SIG-M5 treated with dmso at 0.1 percent for 504 hours (cell line): Measurements from ENCODE around the gene PTPN23.
"Not testable (repeated sequence)": the region's sequence is repeated elsewhere in the genome, so short reads cannot be mapped to it uniquely, and the experiment has no call there.

Experiments used
- DNase-seq: peaks from one replicate; lab custom pipeline; 2025; ENCODE audit not compliant: unreplicated experiment; lab: John Stamatoyannopoulos, UW

Gene PTPN23, protein sequence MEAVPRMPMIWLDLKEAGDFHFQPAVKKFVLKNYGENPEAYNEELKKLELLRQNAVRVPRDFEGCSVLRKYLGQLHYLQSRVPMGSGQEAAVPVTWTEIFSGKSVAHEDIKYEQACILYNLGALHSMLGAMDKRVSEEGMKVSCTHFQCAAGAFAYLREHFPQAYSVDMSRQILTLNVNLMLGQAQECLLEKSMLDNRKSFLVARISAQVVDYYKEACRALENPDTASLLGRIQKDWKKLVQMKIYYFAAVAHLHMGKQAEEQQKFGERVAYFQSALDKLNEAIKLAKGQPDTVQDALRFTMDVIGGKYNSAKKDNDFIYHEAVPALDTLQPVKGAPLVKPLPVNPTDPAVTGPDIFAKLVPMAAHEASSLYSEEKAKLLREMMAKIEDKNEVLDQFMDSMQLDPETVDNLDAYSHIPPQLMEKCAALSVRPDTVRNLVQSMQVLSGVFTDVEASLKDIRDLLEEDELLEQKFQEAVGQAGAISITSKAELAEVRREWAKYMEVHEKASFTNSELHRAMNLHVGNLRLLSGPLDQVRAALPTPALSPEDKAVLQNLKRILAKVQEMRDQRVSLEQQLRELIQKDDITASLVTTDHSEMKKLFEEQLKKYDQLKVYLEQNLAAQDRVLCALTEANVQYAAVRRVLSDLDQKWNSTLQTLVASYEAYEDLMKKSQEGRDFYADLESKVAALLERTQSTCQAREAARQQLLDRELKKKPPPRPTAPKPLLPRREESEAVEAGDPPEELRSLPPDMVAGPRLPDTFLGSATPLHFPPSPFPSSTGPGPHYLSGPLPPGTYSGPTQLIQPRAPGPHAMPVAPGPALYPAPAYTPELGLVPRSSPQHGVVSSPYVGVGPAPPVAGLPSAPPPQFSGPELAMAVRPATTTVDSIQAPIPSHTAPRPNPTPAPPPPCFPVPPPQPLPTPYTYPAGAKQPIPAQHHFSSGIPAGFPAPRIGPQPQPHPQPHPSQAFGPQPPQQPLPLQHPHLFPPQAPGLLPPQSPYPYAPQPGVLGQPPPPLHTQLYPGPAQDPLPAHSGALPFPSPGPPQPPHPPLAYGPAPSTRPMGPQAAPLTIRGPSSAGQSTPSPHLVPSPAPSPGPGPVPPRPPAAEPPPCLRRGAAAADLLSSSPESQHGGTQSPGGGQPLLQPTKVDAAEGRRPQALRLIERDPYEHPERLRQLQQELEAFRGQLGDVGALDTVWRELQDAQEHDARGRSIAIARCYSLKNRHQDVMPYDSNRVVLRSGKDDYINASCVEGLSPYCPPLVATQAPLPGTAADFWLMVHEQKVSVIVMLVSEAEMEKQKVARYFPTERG (N-terminal part only)

DNA sequence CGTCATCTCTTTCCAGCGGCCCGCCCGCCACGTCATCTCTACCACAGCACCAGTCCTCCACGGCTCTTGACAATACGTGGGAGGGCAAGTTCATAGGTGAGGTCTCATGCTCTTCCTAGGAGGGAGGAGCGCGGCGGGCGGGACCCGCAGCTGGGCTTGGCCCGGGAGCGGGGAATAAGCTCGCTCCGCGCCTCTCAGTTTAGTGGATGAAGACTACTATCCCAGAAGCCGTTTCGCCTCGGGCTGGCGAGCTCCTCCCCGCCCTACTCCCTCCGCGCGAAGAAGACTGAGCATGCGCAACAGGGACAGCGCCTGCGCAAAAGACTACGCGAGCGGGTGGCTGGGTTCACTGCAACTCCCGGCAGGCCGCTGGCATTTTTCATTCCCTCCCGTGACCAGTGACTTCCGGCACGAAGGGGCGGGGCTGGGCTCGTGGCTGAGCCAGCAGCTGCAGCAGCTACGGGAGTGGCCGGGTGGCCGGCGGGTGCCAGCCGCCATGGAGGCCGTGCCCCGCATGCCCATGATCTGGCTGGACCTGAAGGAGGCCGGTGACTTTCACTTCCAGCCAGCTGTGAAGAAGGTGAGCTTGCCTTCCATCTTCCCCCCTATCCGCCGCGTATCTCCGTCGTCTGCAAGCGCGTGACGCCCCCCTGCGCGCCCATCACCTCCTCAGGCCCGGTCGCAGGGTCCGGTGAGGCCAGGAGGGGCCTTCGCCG lies at the start of gene PTPN23:
Gene PTPN23, plus strand, starts transcription at position 421 of the 716 bp plus-strand sequence. Its CDS starts 76 bp downstream, at position 497.
- peak; percentile 98 for DNase-seq

DNA sequence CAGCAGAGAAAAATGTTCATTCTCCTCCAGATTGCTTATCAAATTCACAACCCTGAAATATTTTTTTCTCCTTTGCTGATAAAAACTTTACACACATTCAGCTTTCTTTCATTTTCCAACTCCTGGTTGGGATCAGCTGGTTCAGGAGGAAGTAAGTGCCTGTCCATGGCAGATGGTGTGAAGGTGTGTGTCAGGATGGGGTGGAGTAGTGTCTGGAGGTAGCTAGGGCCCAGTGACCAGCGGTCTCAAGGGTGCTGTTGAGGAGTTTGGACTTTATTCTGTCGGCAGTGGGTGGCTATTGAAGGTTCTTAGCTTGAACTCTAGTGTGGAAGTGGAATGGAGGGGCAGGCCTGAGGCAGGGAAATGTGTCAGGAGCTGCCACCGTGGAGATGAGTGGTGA lies 46.9 kb upstream of the PTPN23 start:
- no peak for DNase-seq

DNA sequence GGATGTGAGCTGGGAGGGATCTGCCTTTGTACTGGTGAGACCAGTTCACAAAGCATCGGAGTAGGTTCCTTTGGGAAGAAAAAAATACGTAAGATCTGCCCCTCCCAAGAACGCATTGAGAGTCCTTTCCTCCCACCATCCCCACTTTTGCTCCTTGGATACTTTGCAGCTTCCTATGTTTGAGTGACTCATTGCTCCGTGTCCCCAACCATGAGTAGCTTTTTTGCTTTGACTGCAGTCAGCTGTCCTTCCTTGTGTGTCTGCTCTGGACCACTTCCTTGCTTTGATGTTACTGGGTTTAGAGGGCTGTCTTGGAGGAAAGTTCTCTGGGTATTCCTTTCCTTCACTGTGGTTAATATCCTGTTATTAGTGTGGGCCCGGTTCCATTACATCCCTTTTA lies 43.2 kb upstream of the PTPN23 start:
- DNase-seq = no peak

DNA sequence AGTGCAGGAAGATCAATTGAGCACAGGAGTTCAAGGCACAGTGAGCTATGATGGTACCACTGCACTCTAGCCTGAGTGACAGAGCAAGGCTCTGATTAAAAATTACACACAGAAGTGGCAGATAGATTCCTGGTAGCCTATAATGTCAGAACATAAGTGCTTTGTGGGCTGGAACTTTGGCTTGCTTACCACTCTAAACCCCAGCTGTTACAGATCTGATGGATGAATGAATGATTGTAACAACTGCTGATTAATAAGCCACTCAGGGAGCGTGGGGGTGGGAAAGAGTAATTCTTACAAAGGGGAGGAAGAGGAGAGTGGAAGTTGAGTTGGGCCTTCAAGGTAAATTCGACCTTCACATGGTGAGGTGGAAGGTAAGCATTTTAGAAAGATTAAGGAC lies 40.9 kb upstream of the PTPN23 start:
- DNase-seq = no peak

DNA sequence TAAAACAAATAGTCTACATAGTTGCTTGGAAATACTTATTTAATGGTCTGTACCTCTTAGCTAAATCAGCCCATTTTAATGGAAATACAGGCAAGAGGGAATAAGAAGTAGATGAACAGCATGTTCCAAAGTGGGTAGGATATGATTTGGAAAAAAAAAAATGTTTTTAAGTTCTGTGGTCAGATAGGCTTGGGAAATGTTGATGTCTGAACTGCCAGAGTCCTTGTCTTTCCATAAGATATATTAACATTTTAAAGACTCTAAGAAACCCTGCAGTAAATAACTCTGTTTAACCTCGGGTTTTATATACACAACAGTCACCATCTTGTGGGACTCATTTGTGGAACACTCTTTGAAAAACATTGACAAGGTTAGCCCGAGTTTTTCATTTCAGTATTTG lies 40.0 kb upstream of the PTPN23 start:
- no peak for DNase-seq

DNA sequence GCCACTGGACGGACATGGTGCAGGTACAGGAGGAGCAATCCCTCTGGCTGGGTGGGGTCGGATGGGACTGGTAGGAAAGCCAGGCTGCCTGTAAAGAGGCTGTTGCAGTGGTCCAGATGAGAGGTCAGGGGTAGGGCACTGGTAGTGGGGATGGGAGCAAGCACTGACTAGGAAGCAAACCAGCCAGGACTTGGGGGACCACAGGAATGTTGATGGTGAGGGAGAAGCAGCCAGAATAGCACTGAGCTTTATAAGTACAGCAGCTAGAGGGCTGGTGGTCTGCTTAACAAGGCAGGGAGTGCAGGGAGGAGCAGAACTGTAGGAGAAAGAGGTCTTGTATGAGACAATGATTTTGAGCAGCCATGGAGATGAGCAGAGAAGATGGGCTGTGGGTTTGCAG lies 38.7 kb upstream of the PTPN23 start:
- no peak for DNase-seq

DNA sequence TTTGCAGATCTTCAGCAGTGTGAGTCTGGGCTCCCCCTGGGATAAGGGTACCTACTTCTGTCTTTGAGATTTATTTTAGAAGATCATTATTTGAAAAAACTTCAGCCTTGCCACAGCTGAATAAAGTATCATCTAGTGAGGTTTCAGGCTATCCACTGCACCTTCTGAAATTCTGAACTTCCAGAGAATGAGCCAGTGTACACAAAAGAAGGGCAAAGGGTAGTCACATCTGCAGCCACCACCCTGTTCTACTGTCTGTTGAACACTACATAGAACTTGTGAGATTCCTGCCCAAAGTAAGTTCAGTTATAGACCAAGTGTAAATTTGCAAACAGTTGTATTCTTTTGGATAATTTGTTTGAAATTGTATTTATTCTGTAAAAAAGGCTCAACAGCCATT lies 38.0 kb upstream of the PTPN23 start:
- DNase-seq = no peak

DNA sequence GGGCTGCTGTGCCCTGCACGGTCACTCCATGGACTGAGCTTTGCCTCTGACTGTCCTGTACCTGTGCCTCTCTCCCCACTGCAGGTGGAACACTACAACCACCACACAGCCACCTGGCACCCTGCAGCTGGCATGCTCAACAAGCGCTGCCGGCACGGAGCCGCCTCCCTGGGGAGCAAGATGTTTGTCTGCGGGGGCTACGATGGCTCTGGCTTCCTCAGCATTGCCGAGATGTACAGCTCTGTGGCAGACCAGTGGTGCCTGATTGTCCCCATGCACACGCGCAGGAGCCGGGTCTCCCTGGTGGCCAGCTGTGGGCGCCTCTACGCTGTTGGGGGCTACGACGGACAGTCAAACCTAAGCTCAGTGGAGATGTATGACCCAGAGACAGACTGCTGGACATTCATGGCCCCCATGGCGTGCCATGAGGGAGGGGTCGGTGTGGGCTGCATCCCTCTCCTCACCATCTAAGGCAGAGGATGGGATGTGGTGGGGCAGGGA lies 37.3 kb upstream of the PTPN23 start:
- DNase-seq = no peak

DNA sequence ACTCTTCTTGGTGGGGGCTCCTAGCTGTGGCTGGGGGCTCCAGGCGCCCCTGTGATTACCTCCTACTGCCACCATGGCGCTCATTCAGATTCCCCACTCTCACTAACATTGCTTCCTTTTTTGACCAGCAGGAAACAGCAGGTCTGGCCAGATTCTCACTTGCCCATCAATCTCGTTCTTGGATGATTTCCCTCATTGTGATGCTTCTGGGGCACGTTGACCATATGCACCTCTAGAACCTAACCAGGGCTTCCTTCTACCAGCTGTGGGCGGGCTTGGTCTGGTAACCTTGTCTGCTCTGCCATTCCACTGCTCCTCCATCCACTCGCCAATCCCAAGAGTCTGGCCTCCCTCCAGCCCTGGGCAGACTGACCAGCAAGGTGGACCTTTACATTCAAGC lies 35.9 kb upstream of the PTPN23 start:
- no peak for DNase-seq

DNA sequence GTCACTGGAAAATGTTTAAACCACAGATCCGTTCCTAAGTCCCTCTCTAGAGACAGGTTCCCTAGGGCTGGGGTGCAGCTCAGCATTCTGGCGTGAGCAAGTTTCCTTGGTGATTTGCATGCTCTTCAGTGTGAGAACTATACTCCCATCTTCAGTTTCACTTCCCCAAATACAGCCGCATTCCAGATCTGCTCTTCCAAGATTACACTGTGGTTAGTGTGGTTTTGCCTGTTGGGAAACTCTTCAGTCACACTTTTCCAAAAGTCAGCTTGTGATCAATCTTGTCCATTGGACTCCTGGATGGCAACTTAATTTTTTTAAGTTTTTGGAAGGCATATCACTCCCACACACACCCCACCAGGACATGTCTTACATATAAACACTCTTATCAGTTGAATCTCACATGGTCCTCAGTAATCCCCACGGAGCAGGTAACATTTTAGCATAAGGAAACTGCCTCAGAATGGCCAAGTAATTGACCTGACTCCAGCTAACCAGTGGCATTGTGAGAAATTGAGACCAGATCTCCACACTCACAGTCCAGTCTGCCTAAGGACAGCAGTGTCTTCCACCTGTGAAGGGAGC lies 33.5 kb upstream of the PTPN23 start:
- peak; percentile 94 for DNase-seq

DNA sequence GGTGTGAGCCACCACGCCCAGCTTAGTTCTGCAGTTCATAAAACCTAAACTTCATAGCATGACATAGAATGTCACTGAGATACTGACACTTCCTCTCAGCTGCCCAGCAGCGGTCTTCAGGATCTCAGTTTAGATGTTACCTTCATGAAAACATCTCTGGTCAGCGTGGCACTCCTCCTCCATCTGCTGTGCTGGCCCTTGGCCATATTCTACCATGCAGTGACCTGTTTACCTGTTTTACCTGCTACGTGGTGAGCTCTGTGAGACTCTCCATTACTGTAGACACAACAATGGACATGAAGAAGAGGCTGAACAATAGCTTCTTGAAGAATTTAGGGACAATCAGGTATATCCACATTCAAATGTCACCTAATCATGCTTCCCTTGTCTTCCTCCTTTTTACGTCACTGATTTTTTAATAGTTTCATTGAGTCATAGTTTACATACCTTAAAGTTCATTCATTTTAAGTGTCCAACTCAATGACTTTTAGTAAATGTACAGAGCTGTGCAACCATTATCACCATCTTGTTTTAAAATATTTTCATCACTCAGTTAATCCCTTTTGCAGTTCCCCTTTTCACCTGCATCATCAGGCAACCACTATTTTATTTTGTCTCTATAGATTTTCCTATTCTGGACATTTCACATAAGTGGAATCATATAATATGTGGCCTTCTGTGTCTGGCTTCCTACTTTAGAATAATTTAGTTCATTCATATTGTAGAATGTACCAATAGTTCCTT lies 32.2 kb upstream of the PTPN23 start:
- DNase-seq = no peak

DNA sequence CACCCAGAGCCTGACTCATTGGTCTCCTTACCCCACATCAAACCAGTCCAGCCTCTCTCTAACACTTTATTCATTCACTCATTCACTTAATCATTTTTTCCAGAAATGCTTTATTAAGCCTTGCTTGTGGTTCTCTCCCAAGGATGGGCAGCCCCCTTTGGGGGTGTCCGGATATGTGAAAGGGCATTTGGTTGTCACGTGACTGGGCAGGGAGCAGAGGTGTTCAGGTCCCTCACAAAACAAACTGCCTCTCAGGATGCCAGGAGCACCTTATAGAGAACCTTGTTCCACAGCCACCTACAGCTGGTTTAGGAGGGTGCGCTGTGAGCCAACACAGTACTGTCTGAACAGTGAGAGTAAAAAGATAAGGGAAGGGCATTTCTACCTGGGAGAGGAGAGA lies 25.8 kb upstream of the PTPN23 start:
- no peak for DNase-seq

DNA sequence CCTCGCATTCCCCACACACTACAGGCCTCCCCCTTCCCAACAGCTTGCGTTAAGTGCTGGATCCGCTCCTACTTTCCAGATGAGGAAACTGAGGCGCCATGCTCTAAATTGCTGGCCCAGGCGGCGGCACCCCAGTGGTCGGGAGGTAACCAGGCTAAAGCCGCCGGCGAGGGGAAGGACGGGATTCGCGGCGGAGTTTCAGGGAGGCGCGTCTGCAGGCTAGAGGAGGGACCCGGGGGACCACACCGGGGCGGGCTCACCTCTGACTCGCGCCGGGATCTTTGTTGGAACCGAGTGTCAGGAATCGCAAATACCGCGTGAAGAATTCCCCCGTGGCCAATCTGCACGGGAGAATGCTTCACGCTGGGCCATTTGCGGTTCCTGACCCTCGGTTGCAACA lies 24.6 kb upstream of the PTPN23 start:
- no peak for DNase-seq

DNA sequence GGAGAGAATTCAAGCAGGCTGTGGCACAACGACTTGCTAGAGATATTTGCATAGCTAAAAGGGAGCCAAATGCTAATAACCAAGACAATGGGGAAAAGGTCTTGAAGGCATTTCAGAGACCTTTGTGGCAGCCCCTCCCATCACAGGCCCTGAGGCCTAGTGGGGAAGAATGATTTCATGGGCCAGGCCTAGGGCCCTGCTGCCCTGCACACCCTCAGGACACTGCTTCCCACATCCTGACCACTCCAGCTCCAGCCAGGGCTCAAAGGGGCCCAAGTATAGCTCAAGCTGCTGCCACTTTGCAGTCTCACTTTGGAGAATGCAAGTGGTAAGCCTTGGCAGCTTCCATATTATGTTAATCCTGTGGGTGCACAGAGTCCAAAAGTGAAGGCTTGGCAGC lies 21.5 kb upstream of the PTPN23 start:
- DNase-seq = no peak

DNA sequence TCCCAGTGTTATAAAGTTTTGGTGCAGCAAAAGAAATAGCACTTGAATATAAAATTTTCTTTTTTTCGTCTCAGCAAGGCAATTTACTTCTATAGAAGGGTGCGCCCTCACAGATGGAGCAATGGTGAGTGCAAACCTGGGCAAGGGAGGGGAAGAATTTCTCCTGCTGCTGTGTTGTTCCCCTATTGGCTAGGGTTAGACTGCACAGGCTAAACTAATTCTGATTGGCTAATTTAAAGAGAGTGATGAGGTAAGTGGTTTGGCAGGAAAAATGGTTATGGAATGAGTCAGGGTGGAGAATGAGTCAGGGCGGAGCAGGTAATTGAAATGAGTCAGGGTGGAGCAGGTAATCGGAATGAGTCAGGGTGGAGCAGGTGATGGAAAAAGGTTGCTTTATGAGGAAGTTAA lies 20.7 kb upstream of the PTPN23 start:
- DNase-seq = not testable (repeated sequence)

DNA sequence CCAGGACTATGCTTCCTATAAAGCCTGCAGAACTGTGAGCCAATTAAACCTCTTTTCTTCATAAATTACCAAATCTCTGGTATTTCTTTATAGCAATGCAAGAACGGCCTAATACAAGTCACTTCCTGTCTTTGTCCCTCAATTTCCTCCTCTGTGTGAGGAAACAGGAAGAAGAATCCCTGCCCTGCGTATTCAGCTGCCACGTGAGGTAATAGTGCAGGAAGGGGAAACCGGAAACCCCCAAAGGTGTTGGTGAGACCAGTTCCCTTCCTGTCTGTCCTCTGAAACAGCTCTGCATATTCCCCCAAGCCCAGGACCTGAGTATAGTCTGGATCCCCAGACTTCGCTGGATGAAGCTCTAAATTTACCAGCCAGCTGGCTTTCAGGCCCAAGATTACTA lies 18.1 kb upstream of the PTPN23 start:
- DNase-seq = peak; percentile 30

DNA sequence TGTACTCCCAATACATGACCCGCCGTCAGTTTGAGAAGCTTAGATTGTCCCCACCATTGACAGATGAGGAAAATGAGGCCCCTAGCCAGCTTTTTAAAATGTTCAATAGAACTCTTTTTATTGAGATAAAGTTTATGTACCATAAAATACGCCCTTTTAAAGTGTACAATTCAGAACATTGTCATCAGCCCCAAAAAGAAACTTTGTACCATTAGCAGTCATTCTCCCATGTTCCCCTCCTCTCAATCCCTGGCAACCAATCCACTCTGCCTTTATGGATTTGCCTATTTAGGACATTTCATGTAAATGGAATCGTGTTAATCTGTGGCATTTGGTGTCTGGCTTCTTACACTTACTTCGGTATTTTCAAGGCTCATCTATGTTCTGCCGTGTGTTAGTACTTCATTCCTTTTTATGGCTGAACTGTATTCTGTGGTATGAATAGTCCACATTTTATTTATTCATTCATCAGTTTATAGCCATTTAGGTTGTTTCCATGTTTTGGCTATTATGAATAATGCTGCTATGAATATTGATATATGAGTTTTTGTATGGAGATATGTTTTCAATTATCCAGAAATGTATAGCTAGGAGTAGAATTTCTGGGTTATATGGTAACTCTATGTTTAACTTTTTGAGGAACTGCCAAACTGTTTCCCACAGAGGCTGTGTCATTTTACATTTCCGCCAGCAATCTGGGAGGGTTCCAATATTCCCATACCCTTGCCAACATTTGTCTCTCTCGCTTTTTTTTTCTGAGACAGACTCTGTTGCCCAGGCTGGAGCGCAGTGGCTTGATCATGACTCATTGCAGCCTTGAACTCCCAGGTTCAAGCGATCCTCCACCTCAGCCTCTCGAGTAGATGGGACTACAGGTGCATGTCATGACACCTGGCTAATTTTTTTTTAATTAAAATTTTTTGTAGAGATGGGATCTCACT lies 15.3 kb upstream of the PTPN23 start:
- DNase-seq = no peak

DNA sequence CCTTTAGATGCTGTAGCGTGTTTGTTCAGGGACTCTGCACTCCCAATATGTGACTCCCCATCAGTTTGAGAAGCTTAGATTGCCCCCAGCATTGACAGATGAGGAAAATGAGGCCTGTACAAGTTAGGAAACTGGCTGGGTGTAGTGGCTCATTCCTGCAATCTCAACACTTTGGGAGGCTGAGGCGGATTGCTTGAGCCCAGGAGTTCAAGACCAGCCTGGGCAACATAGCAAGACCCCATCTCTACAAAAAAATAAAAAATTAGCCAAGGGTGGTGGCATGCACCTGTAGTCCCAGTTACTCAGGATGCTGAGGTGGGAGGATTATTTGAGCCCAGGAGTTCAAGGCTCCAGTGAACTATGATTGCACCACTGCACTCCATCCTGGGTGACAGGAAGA lies 14.0 kb upstream of the PTPN23 start:
- DNase-seq = no peak
